Left cardiac atrium (tissue), 4 donors: Measurements from ENCODE around the gene ACKR2. TPM values are rescaled to one million over a fixed set of nuclear protein-coding genes. Genes with fewer than 3 reads are reported as not detected.
"Not testable (repeated sequence)": the region's sequence is repeated elsewhere in the genome, so short reads cannot be mapped to it uniquely, and the experiment has no call there.

Experiments used
- ATAC-seq, 2 donors: fragments of 200-7000 bp; cut with Tn5 transposase; one replicate each; pipeline ENCODE4 v1.9.1; 2020; ENCODE audit warnings: mild to moderate bottlenecking in 2 of 2, moderate library complexity in 2 of 2
- DNase-seq: peaks from one replicate; pipeline ENCODE4 v3.0.0-alpha.2; 2020
- intact Hi-C, 2 donors: fragments of 100-400 bp; cut with DNase I; formaldehyde crosslinking; loops; one replicate each; pipeline versions ENCODE4 v1.14.1 to v1.15.1; 2022 to 2023
- total RNA-seq, 2 donors: library from RNA; stranded (reverse); fragmentation: NEBNext Ultra II Directional; extraction: Animal tissue kit (Norgen Biotek cat#: 25700); gene quantifications; one replicate each; pipeline ENCODE4 v1.2.1, GENCODE V29; 2021
- donor health status: DM: no; HTN: yes; CAD: no.
- donor health status: DM: no; HTN: yes; CAD: no; lungs with severe emphysema.
- donor health status: DM: yes; HTN: yes; CAD: no.
- donor health status: Dilated cardiomyopathy.

Gene ACKR2
- total RNA-seq, 2 donors from 2014 or later, result 2.2 to 2.4 TPM

- no peak for DNase-seq
- intact Hi-C loops, result no loop called here
- ATAC-seq, result no peak
Measured at GRCh38 chr3:42799376-42799775, 9.9 kb upstream of the ACKR2 start.

GRCh38 chr3:42800251-42800650 is 9.0 kb upstream of the ACKR2 start:
- DNase-seq (no peak), ATAC-seq (no peak)
- intact Hi-C loops, result no loop called here

- intact Hi-C loops, result no loop called here
- no peak for DNase-seq
- ATAC-seq, result no peak
Measured at GRCh38 chr3:42801048-42801620, 8.1 kb upstream of the ACKR2 start.

- intact Hi-C loops, result no loop called here
- no peak for ATAC-seq
- no peak for DNase-seq
Measured at GRCh38 chr3:42801784-42802183, 7.5 kb upstream of the ACKR2 start.

- intact Hi-C loops, result no loop called here
- ATAC-seq (no peak), DNase-seq (no peak)
Measured at GRCh38 chr3:42802876-42803413, 6.3 kb upstream of the ACKR2 start.

GRCh38 chr3:42803414-42804105 is 5.7 kb upstream of the ACKR2 start:
- intact Hi-C loops, result no loop called here
- ATAC-seq (peak; percentile 31 to 64), DNase-seq (peak; percentile 57)

- DNase-seq, result peak; percentile 96
- ATAC-seq, result peak; percentile 99 to 100
- intact Hi-C loops, result no loop called here
Measured at GRCh38 chr3:42804106-42804830, 5.0 kb upstream of the ACKR2 start, which contains the start of gene HIGD1A. HIGD1A (minus strand) TSS chr3:42804490; CDS start chr3:42794253, 10,237 bp downstream.

GRCh38 chr3:42804831-42805132 is 4.5 kb upstream of the ACKR2 start:
- intact Hi-C loops, result no loop called here
- no peak for ATAC-seq

GRCh38 chr3:42805141-42805821 is 4.0 kb upstream of the ACKR2 start:
- DNase-seq (peak; percentile 32), ATAC-seq (peak in 1 of 2 donors; percentile 11)
- intact Hi-C loops, result no loop called here

More at GRCh38 chr3:42804831-42805132, 4.5 kb upstream of the ACKR2 start:
- no peak for DNase-seq

GRCh38 chr3:42807929-42808328 is 1.3 kb upstream of the ACKR2 start:
- ATAC-seq (no peak), DNase-seq (no peak)
- intact Hi-C loops, result no loop called here

- DNase-seq, ATAC-seq, intact Hi-C loops: not testable (repeated sequence)
Measured at GRCh38 chr3:42810706-42811105, 1.5 kb downstream of the ACKR2 start.

GRCh38 chr3:42811118-42811883 is 2.1 kb downstream of the ACKR2 start:
- ATAC-seq, DNase-seq, intact Hi-C loops: not testable (repeated sequence)

- intact Hi-C loops, result no loop called here
- no peak for ATAC-seq
Measured at GRCh38 chr3:42814246-42814645, 5.0 kb downstream of the ACKR2 start.

GRCh38 chr3:42814914-42815507 is 5.8 kb downstream of the ACKR2 start:
- intact Hi-C loops, result no loop called here
- DNase-seq, result no peak
- no peak for ATAC-seq

More at GRCh38 chr3:42814246-42814645, 5.0 kb downstream of the ACKR2 start:
- no peak for DNase-seq

GRCh38 chr3:42815826-42816225 is 6.6 kb downstream of the ACKR2 start:
- ATAC-seq, result no peak
- intact Hi-C loops, result no loop called here
- DNase-seq, result no peak

- intact Hi-C loops, result no loop called here
- ATAC-seq (no peak), DNase-seq (no peak)
Measured at GRCh38 chr3:42819351-42819965, 10.2 kb downstream of the ACKR2 start.

GRCh38 chr3:42820746-42821051 is 11.5 kb downstream of the ACKR2 start:
- no peak for ATAC-seq
- intact Hi-C loops, result no loop called here
- DNase-seq, result no peak

- DNase-seq, result no peak
- intact Hi-C loops, result no loop called here
- ATAC-seq, result no peak
Measured at GRCh38 chr3:42822828-42823227, 13.6 kb downstream of the ACKR2 start.
